Left renal pelvis (tissue), 4 donors: ENCODE data around the gene HYDIN. TPM values are rescaled to one million over a fixed set of nuclear protein-coding genes. Genes with fewer than 3 reads are reported as not detected.

Source experiments
- DNase-seq, 4 donors: peaks; one replicate each; pipeline ENCODE4 v3.0.0-alpha.2; 2013; ENCODE audit warnings: low read depth in 4 of 4, low spot score in 3 of 4
- polyA plus RNA-seq, 4 donors: library from polyadenylated mRNA; unstranded; fragments of 120-200 nt; gene quantifications; one replicate each; pipeline ENCODE4 v1.2.1, GENCODE V29; 2013; ENCODE audit not compliant: insufficient read length in 4 of 4

Gene HYDIN
- polyA plus RNA-seq, 4 donors: 3.8 to 16.9 (median 11.8) TPM

GRCh38 chr16:70770291-70770625 lies 460.3 kb downstream of the HYDIN start:
- no peak for DNase-seq

GRCh38 chr16:70769761-70770160 lies 460.8 kb downstream of the HYDIN start:
- no peak for DNase-seq

GRCh38 chr16:70769131-70769530 lies 461.4 kb downstream of the HYDIN start:
- no peak for DNase-seq

GRCh38 chr16:70768203-70768580 lies 462.3 kb downstream of the HYDIN start:
- DNase-seq: no peak

GRCh38 chr16:70767377-70768202 lies 462.9 kb downstream of the HYDIN start:
- DNase-seq: no peak

- DNase-seq: no peak
Observed at GRCh38 chr16:70766658-70767057, 463.9 kb downstream of the HYDIN start.

- DNase-seq: no peak
Observed at GRCh38 chr16:70766176-70766575, 464.3 kb downstream of the HYDIN start.

GRCh38 chr16:70765491-70765890 lies 465.0 kb downstream of the HYDIN start:
- no peak for DNase-seq

GRCh38 chr16:70764632-70765031 lies 465.9 kb downstream of the HYDIN start:
- DNase-seq: no peak

GRCh38 chr16:70760221-70760620 lies 470.3 kb downstream of the HYDIN start:
- DNase-seq: no peak

- no peak for DNase-seq
Observed at GRCh38 chr16:70759666-70760065, 470.9 kb downstream of the HYDIN start.

GRCh38 chr16:70758786-70759185 lies 471.7 kb downstream of the HYDIN start:
- DNase-seq: no peak

Other genes starting within 250 kb of the HYDIN start
- gene CMTR2, start 58.7 kb upstream of the HYDIN start, polyA plus RNA-seq: 10 to 100 TPM; 30.1 to 70.1 (median 47.7) TPM
- 1 to 10 TPM in 1 of 4 donors, under 1 TPM in 3; 0.11 to 1.3 (median 0.51) TPM for gene CALB2, start 128.0 kb upstream of the HYDIN start, polyA plus RNA-seq
- not detected for gene TLE7, start 211.3 kb upstream of the HYDIN start, polyA plus RNA-seq
- gene ZNF23, start 231.5 kb upstream of the HYDIN start, polyA plus RNA-seq: 10 to 100 TPM; 17.0 to 20.0 (median 18.0) TPM